Body of pancreas (tissue), 4 donors: Measurements from ENCODE around the gene PRM3.

Experiments used
- POLR2A ChIP-seq, 3 donors: fragments of 450-650 bp; IDR thresholded peaks; one replicate each; pipeline ENCODE4 v1.6.1; 2016; ENCODE audit warnings: antibody characterized with exemption in 3 of 3, mild to moderate bottlenecking in 2 of 3
- TF ChIP-seq, protein P1 (sequence below), 7 experiments: fragments of 450-650 bp in 4 of 7; fragments of 200-600 bp in 3 of 7; sonication (generic) in 3 of 7; IDR thresholded peaks; one replicate each; pipeline ENCODE4 v1.5.1; 2016 to 2019; ENCODE audit warnings: antibody characterized with exemption in 7 of 7

DNA sequence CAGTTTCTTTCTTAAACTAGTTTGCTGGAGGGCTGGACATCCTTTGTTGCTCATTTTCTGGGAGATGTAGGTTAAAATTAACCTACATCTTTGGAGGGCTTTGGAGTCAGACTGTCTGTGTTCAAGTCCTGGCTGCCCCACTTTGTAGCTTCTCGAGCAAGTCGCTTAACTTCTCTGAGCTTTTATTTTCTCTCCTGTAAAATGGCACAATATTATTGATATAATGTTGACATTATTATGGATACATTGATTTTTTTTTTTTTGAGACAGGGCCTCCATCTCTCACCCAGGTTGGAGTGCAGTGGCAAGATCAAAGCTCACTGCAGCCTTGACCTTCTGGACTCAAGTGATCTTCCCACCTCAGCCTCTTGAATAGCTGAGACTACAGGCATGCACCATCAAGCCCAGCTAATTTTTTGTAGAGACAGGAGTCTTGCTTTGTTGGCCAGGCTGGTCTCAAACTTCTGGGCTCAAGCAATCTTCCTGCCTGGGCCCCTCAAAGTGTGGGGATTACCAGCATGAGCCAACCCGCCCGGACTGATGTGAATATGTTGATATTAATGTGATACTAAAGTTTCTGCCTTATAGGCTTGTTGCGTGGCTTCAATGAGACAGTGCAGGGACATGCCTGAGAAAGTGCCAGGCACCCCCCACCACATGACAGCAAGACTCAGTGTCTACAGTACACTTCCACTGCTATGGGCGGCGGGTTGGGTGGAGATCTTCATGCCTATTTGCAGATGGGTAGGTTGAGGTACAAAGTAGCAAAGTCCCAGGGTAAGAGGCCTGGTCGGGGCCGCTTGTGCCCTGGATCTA lies 40.3 kb upstream of the PRM3 start:
- TF ChIP-seq, protein P1, sequence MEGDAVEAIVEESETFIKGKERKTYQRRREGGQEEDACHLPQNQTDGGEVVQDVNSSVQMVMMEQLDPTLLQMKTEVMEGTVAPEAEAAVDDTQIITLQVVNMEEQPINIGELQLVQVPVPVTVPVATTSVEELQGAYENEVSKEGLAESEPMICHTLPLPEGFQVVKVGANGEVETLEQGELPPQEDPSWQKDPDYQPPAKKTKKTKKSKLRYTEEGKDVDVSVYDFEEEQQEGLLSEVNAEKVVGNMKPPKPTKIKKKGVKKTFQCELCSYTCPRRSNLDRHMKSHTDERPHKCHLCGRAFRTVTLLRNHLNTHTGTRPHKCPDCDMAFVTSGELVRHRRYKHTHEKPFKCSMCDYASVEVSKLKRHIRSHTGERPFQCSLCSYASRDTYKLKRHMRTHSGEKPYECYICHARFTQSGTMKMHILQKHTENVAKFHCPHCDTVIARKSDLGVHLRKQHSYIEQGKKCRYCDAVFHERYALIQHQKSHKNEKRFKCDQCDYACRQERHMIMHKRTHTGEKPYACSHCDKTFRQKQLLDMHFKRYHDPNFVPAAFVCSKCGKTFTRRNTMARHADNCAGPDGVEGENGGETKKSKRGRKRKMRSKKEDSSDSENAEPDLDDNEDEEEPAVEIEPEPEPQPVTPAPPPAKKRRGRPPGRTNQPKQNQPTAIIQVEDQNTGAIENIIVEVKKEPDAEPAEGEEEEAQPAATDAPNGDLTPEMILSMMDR (IDR thresholded peaks at IDR 0.05): no peak
- no peak for TF ChIP-seq POLR2A (IDR thresholded peaks at IDR 0.05)
